Retina (tissue), 1 donor: Measurements from ENCODE around the gene PAIP2.
A peak's percentile ranks its signal among the peaks of the same experiment; 100 is the strongest.
"Not testable (repeated sequence)": the region's sequence is repeated elsewhere in the genome, so short reads cannot be mapped to it uniquely, and the experiment has no call there.

Experiments used
- DNase-seq: peaks from one replicate; pipeline ENCODE4 v3.0.0-alpha.2; 2016

The PAIP2 gene

DNA sequence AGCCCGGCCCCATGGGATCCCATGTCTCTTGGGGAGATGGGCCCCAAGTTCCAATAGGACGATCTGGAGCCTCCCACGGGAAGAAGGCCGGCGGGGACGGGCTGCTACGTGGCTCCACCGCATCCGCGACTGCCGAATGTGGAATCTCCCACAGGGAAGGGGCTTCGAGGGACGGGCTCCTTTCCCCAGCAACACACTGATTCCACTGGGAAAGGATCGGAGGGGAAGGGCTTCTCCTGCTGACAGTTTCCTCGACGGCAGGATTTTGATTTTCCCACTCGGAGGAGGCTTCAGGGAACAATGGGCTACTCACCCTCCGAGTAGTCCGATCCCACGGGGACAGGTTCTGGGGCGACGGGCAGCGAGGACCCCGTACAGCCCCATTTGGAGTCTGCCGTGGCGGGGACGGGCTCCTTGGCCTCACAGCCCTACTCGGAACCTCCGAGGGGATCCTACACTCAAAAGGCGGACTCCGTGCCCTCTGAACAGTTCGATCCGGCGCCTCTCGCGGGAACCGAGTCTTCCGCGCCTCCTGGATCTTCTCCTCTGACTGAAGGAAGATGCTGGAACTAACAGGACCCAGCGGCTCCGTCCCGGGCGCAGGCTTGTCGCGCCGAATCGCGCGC, 52.0 kb downstream of the PAIP2 start:
- DNase-seq = peak; percentile 65

DNA sequence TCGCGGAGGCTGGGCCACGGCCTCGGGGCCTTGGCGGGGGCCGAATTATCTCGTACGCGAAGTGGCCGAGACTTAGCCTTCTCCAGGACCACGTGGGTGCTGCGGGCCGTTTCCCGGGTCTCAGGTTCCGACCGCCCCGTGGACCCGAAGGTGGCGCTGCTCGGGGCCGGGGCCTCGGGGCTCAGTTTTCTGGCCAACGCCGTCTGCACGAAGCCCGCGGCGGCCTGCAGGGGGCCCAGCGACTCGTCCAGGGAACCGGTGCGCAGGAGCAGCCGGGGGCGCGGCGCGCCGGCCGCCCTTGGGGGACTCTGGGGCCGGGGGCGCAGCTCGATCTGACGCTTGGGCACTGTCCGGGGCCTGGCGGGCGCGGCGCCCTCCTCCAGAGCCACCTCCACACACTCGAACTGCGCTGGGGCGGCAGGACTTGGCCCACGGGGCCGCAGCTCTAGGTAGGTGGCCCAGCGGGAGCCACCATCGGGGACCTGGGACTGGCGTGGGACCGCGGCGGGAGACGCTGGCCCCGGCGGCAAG, 52.5 kb downstream of the PAIP2 start:
- DNase-seq = peak; percentile 65

DNA sequence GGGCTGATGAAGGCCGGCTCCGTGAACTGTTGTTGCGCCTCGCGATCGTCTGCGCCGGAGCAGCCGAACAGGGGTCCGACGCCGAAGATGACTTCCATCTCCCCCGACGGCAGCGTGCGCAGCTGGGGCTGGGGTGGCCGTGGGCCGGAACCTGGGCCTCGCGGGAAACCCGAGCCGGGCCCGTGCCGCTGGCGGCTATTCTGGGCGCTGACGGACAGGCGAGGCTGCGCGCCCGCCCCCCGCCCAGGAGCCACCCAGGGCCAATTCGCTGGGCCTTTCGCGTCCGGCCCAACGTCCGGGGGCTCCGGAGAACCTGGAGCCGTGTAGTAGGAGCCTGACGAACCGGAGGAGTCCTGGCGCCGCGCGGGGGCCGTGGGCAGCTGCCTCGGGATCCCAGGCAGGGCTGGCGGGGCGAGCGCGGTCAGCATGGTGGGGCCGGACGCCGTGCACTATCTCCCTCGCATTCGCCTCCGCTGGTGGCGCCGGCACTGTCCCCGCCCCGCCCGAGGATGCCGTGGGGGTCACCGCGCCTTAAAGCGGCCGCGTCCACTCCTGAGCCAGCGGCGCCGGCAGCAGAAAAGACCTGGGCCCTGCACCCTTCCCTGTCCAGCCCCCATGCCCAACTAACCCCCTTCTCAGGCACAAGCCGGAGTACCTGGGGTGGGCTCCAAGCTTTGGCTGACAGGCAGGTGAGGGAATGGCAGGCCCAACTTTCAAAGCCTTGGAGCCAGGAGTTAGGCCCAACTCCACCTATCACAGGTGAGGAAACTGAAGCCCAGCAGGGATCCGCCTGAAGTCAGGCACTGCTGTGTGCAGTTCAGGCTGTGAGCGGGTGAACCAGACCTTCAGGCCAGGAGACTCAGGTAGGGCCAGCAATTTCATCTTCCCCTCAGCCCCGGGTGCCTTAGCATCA, 53.3 kb downstream of the PAIP2 start, which contains the start of gene PROB1:
TSS of gene PROB1 (minus strand) at position 451 of the 913 bp plus-strand sequence. CDS start at position 428, 23 bp downstream.
- peak; percentile 57 for DNase-seq

DNA sequence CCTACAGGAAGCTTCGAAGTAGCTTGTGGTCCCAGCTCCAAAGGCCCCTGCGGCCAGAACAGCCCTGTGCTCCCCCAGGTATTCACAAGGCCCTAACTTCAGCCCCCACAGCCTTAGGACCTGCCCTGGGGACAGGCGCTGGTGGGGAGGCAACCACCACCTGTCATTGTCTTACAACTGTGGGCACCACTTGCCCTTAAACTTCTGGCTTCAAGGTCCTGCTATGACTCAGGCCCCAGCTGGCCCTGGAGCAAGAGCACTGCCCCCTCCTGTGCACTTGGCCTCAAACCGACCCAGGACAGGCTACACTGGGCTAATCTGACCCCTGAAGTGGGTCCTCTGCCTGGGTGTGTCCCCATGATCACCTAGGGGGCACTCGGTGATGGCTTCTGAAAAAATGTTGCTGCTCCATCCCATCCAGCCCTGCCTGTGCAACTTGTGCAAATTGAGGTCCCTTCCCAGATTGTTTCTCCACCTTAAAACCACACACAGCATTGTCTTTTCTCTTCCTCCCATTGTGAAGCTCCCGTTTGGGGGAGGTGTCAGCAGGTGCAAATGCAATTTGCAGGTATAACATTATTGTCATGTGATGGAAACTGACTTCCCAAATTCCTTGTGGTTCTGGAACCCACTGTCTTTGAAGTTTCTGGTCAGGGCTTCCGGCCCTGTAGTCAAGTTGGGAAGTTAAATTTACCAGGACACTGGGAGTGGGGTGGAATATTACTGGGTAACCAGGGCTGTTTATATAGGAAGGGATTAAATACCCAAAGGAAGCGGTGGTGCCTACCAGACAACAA, 54.4 kb downstream of the PAIP2 start:
- no peak for DNase-seq

DNA sequence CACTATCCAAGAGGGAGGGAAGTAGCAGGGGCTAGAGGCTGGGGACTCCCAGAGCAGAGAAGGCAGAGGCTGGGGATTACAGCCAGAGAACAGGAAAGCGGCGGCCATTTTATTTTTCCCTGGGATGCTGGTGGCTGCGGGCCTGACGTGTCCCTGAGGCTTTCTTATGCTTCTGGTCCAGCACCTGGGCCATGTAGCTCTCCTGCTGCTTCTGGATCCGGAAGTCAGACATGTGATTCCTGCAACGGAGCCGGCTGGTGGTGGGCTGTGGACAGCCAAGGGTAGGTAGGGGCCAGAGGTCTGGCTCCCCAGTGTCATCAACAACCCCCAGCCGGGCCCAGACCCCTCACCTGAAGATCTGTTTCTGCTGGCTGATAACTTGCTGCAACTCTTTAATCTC, 55.0 kb downstream of the PAIP2 start:
- no peak for DNase-seq

DNA sequence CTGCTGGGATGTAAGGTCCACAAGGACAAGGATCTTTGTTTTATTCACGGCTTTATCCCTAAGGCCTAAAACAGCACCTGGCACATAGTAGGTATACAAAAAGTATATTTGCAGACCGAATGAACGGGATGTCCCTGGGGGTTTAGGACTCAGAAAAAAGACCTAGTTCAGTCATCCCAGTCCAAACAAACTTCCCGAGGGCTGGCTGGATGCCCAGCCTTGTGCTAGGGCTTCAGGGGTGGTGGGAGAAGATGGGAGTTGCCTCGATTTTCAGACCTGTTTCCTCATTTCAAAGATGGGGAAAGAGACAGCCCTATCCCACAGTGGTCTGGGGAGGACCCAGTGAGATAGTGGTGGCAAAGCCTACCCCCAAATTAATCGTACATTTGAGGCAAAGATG, 56.3 kb downstream of the PAIP2 start:
- no peak for DNase-seq

DNA sequence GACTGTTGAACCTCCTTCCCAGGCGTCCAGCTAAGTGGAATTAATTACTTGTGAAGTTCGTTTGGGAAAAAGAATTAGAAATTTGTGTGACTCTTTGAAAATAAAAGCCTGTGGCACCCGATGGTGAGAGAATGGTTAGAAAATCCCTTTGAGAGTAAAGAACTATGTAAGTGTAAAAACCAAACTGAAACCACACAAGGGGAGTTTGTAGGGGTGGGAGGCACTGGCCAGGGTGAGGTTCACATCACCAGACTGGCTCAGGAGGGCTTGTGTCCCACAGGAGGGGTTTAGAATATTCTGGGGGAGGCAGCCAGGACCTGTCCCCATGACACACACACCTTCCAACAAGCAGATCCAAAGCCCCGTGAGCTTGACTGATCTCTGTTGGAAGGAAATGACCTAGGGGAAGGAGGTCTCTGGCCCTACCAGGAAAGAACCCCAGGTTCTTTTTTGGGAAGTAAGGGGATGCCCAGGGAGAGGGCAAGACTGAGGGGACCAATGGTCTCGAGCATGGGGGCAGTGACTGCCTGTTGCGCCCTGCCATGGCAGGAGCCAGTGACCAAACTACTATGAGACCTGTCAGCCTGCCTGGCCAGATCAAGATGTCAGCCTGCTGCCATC, 58.0 kb downstream of the PAIP2 start:
- no peak for DNase-seq

DNA sequence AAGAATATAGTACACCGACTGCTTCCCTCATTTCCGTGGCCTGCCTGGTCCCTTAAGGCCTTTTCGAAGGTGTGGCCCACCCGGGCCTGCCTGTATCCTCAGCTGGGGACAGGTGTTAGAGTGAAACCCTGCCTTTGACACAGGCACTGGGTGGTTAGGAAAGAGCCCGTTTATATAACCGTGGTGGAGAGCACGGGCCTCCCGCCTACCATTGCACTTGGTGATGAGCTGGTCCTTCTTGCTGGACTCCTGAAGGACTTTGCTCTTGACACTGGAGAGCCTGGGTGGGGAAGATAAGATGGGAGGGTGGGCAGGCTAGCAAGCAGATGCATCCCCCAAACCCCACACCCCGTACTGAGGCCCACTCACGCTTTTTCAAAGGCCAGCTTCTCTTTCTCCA, 59.9 kb downstream of the PAIP2 start:
- DNase-seq = no peak

DNA sequence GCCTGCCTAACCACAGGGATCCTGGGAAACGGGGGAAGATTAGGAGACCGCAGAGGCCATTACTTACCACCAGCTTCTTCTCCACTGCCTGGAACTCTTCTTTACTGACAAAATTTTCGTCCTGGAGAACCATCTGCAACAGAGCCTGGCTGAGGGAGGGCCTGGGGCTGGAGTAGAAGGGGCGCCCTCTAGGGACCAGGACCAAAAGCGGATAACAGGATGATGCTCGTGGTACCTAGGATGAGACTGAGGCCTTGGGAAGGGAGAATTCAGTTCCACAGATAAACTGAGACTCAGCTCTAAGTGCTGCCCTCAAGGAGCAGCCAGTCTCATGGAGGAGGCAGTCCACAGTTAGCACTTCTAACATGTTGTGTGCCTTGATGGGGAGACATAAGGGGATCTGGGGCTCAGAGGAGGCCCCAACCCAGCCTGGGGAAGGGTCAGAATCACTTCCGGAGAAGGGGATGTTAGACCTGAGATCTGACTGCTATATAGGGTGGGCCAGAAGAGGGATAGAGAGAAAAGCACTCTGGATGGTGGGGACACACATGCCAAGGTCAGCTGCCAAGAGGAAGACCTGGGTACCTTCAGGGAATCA, 61.0 kb downstream of the PAIP2 start:
- no peak for DNase-seq

DNA sequence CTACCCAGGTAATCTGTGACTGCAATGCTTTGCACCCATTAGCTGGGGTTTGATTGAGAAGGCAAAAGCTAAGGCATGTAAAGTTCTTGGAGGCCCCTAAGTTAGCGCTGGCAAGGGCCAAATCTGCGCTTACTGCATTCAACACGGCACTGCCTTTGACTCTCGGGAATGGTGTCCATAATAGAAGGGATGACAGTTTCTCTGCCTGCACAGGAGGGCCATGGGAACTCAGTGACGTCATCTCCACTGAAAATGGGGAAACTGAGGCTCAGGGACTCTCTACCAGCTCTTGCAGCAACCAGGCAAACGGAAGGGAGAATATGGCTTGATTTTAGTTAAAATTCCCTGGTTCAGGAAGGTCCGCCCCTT, 61.7 kb downstream of the PAIP2 start:
- no peak for DNase-seq

DNA sequence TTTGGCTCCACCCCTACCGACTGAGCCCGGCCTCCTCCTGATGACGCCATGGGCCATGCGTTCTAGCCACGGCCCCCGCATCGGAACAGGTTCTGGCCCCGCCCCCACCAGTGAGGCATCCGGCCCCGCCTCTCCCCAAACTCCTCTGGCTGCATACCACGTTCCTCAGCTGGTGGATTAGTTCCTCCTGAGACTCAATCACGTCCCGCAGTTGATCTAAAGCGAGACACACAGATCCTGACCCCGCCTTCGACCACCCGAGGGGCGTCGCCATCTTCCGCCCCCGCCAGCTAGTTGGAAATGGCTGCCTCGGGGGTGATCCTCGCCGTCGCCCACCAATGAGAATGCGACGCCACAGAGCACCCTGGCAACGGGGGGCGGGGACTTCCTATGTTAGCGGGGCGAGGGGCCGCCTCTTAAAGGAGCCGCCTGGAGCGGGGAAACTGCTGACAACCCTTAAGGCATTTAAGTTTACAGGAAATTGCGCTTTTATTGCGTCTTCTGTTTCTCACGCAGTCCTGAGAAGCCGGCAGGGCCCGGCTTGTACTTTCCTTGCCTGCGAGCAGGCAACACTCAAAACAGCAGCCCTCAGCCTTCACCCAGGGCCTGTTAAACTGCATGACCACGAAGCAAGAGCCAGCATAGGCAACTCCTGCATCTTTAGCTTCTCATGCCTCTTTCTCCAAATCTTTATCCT, 62.3 kb downstream of the PAIP2 start, which contains the start of gene SPATA24:
TSS of gene SPATA24 (minus strand) at position 303 of the 697 bp plus-strand sequence. CDS start at position 274, 29 bp downstream.
- DNase-seq = peak; percentile 97

DNA sequence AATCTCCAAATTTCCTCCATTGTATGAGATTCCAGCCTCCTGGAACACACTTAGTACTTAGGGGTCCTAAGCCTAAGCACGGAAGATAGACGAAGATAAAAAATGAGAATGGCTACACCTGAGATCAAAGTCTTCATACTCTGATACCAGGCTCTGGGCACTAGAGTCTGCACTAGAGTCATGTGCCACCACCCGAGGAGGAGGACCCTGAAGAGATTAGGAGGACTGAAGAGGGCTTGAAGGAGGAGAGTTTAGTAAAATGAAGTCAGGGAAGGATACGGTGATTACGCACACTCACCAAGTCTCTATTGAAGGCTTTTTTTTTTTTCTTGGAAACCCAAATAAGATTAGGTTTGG, 62.8 kb downstream of the PAIP2 start:
- DNase-seq = no peak

DNA sequence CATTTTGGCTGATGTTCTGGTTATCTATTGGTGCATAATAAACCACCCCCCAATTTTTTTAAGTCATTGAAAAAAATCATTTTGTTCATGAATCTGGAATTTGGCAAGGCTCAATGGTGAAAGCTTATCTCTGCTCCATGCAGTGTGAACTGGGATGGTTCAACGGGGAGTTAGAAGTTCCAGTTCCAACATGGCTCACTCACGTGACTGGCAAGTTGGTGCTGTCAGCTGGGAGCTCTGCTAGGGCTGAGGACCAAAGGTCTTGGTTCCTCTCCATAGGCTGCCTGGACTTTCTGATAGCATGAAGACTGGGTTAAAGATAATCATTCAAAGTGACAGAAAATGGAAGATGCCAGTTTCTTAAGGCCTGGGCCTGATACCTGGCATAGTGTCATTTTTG, 65.3 kb downstream of the PAIP2 start:
- DNase-seq = no peak

DNA sequence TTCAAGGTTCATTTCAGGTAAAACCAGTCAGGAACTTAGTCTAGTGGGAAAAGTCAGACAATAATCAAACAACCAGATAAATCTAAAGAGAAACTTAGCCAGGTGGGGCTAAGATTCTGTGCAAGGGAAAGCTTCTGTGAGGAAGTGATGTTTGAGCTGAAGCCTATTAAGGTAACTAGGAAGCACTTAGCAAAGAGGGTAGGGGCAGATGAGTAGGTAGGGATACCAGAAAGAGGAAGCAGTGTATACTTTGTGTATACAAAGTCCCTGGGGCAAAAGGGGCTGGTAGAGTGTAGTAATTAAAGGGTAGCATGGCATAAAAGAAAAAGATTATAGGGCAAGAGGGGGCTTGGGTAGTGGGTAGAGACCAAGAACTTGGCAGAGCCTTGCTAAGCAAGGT, 65.9 kb downstream of the PAIP2 start:
- DNase-seq = no peak

DNA sequence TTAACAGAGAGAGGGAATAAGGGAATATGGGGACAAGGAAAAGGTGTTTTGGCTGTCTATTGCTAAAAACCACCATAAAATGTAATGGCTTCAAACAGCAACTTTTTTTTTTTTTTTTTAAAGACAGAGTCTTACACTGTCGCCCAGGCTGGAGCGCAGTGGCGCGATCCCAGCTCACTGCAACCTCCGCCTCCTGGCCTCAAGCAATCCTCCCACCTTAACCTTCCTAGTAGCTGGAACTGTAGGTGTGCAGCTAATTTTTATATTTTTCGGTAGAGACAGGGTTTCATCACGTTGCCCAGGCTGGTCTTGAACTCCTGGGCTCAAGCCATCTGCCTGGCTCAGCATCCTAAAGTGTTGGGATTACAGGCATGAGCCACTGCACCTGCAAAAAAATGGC, 66.5 kb downstream of the PAIP2 start:
- no peak for DNase-seq

DNA sequence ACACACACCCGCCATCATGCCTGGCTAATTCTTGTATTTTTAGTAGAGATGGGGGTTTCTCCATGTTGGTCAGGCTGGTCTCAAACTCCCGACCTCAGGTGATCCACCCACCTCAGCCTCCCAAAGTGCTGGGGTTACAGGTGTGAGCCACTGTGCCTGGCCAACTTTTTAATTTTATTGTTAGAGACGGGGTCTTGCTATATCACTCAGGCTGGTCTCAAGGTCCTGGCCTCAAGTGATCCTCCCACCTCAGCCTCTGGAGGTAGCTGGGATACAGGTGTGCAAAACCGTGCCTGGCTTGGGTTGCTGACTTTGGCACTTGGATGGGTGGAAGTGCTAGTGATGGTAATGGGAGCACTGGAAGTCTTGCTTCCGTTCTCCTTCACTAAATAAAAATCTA, 67.5 kb downstream of the PAIP2 start:
- not testable (repeated sequence) for DNase-seq

DNA sequence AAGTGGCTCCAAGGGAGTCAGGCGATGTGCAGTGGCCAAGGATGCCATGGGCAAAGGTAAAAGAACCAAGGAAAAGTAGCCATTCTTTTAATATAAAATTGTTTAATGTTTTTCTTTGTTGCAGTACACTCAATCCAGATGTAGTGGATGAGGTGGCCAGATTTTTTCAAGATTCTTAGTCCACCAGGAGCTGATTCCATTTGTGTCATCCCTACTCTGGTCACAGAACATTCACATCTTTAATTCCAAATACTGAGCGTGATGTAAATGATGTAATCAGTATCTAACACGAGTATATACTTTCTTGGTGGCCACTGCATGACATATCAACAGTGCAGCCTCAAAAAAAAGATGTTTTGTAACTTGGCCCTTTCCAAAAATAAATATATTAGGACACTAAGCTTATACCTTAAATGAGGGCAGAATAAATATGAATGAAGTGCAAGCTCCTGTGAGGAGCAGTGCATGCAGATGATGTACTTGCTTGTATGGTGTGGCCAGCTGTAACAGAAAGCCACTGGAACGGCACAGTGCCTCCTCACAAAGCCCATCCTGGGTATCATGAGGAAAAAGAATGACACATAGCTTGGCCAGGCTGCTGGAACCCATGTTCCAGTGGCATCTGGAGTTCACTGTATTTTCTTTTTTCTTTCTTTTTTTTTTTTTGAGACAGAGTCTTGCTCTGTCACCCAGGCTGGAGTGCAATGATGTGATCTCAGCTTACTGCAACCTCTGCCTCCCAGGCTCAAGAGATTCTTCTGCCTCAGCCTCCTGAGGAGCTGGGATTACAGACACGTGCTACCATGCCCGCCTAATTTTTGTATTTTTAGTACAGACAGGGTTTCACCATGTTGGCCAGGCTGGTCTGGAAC, 68.7 kb downstream of the PAIP2 start:
- no peak for DNase-seq

DNA sequence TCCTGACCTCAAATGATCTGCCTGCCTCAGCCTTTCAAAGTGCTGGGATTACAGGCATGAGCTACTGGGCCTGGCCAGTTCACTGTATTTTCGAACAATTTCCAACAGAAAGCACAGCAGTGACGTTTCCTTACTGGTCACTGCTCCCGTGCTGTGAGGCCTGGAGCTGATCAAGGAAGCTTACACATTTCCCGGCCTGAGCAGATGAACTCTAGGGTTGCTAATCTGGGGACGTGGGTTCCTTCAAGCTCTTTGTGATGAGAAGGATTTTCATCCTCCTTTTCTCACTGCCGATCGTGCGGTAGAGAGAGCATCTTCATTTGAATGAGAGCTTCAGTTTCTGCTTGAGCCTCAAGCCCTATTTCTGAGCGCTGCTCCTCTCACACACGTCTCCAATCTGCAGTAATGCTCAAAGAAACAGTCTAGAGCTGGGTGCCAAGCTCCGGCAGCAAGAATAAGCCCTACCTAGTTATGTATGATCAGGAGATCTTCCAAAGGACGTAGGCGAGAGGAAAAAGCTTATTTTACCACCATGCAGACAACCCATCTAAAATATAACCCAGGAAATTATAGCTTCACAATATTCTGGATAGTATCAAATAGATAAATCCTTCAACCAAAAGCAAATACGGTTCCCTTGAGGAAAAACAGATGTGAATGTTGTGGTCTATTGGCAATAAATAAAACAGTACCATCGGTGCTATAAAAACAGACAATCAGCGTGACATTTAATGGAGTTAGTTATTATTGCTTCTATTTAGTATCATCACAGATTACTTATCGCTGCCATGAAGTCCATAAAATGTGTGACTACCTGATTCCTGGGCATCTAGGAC, 69.6 kb downstream of the PAIP2 start:
- no peak for DNase-seq

DNA sequence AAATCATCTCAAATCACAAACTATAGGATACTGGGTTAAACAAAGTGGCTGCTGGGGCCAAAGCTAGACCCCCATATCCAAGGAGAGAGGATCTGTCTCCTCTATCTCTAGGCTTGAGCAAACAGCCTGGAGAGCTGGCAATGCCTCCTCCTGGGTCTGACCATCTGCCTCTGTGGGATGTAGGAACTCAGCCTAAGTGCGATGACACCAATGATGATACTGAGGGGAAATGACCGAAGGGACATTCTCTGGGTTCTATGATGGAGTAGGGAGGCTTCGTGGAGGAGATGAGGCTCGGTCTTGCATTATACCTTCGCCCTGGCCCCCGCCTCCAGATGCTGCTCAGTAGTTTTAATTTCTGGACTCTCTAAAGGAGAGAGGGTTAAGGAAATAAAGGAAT, 71.5 kb downstream of the PAIP2 start:
- DNase-seq = no peak

DNA sequence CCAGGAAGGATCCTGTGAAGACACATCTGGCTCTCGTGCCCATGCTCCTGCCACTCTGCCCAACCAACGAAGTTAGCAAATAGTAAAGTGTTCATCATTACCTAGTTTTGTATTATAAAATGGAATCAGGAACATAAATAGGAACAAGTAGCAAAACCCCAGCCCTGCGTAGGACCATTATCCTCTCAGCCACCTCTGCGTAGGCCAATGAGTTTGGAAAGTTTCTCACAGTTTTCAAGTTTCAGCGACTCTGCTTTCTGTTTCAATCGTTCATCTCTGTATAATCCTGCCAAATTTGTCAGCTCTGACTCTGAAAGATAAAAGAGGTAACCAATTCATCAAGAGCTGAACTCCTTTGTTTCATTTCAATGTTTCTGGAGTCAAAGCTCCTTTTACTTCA, 72.3 kb downstream of the PAIP2 start:
- no peak for DNase-seq
